ENCODE results near the gene NPAS1.

Gene NPAS1

DNA sequence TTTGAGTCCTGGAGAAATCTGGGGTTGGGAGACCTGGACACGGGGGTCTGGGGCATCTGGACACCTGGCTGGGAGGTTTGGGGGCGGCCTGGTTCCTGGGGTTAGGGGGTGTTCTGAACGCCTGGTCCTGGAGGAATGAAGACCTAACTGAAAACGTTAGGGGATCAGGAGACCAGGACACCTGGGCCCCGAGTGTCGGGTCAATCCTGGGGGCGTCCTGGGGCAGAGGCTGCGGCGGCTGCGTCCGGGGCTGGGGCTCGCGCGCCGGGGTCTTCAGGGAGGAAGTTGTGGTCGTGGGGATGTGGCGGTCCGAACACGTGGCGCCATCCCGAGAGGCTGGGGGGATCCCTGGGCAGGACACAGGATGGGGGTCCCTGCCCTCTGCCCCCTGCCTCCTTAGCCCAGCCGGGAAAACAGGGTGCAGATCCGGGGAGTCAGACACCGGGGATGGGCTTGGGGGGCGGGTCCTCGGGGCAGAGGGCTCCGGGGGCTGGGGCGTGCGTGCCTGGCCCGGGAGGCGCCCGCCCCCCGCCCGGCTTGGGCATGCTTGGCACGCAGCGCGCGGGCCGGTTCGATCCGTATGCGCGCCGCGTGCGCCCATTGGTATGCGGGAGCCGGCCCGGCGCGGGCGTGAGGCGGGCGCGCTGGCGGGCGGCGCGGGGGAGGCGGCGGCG lies 632 bp downstream of the NPAS1 start:
- no peak for DNase-seq

DNA sequence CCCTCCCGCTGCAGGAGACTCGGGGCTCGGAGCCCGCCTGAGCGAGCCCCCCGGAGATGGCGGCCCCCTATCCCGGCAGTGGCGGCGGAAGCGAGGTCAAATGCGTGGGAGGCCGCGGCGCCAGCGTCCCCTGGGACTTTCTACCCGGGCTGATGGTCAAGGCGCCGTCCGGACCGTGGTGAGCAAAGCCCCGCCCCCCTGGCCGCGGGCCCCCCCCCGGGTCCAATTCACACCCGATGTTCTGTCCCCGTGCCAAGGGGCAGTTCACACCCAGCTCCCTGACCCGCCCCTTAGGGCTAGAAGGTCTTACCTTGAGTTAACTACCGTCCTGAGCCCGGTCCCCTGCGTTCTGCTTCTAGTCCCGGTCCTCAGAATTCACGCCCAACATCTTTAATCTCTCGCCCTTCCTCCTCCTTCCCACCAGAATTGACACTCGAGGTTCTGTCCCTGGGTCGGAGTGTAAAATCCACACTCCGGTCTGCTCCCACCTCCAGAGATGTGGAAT lies 1.4 kb downstream of the NPAS1 start:
- DNase-seq, result no peak

DNA sequence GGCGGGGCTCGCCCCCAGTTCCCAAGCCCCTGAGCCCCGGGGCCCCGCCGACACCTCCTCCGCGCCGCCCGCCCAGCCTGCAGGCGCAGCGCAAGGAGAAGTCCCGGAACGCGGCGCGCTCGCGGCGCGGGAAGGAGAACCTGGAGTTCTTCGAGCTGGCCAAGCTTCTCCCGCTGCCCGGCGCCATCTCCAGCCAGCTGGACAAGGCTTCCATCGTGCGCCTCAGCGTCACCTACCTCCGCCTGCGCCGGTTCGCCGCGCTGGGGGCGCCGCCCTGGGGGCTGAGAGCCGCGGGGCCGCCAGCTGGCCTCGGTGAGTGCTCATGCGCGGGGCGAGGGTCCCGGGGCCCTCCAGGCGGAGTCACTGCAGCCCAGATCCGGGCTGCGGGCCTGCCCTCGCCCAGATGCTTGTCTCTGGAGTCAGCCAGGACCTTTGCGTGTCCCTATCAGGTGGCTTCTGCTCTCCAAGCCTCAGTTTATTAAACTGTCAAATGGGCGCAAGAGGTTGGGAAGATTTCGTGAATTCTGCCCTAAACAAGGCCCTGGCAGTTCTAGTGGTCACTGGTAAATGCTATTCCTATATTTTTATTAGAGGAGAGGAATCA lies 2.0 kb downstream of the NPAS1 start:
- DNase-seq, result no peak

DNA sequence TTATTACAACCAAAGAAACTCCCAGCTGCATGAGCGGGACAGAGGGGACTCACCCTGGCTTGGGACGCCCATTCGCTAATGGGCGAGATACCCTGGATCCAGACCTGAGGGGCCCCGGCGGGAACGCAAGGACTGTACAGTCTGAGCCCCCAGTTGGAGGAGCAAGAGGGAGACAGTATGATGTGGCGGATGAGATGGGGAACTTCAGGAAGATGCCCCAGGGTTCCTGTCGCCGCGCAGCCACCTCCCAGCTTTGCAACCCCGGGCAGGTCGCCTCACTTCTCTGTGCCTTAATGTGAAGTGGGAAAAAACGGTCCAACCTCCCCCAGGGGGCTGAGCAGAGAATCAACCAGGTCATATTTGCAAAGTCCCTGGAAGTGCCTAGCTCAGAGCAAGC lies 2.5 kb downstream of the NPAS1 start:
- no peak for DNase-seq

DNA sequence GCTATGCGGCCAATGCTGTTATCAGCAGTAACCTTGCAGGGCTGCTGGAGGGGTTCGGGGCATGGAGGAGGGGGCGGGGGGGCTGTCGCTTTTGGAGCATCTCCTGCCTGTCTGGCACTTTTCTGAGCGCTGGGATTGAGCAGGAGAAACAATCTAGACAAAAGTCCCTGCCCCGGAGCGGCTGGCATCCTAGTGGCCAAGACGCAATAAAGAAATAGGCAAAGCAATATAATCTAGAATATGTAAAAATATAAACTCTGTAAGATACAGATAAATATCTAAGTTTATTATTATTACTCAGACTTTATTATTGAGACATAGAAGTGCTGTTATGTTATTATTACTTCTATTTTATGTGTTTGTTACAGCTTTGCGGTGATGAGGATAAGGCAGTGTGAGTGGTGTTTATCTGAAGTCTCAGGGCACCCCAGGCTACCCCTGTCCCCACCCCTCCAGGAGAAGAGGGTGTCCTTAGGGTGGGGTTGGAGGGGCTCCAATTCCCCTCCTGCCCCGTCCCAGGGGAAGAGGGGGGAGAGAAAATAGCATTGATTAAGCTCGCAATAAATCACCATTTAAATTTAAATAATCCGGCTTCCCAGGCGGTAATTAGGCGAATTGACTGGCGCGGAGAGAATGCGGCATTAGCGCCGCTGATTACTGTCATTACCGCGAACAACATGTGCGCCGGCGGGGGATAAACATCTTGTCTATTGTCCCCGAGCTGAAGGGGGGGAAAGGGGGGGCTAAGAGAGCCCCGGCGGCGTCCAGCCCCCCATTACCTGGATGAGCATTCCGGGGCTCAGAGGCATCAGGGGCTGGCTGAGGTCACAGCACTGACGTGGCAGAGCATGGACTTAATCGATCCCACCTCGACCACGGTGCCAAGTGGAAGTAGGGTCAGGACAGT lies 3.2 kb downstream of the NPAS1 start:
- no peak for DNase-seq

DNA sequence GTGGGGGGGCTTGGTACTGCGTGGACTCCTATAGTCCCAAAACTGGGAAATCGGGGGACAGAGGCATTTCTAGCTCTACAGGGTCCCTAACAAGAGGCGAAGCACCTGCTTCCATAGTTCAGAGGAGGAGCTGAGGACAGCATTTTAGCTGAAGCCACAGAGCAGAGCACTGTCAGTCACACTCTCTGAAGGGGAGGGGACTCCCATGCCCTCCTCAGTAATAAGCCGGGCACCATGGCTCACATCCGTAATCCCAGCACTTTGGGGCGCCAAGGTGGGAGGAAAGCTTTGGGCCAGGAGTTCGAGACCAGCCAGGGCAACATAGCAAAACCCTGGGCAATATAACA lies 3.8 kb downstream of the NPAS1 start:
- DNase-seq, result no peak

DNA sequence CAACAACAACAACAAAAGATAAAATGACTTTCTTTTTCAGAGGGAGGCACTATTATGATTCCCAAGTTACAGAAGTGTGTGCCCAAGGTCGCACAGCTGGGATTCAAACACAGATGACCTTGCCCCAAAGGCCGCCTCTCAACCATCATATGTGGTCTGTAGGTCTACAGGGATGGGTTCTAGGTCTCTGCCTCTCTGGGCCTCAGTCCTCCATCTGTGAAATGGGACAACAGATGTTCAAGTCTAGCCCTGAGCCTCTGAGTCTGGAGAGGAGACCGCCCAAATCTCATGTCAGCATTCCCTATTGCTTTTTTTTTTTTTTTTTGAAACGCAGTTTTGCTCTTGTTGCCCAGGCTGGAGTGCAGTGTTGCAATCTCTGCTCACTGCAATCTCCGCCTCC lies 4.9 kb downstream of the NPAS1 start:
- no peak for DNase-seq

DNA sequence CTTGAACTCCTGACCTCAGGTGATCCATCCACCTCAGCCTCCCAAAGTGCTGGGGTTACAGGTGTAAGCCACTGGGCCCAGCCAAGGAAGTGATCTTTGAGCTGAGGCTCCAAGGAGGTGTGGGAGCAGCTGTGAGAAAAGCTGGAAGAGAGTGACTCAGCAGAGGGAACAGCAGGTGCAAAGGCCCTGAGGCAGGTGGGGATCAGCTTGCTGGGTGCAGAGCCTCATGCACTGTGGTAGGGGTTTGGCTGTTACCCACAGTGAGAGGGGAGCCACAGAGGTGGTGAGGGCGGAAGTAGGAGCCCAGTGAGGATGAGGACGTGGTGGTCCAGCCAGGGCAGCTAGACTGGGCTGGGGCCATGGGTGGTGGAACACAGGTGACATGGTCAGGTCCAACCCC lies 6.5 kb downstream of the NPAS1 start:
- no peak for DNase-seq

DNA sequence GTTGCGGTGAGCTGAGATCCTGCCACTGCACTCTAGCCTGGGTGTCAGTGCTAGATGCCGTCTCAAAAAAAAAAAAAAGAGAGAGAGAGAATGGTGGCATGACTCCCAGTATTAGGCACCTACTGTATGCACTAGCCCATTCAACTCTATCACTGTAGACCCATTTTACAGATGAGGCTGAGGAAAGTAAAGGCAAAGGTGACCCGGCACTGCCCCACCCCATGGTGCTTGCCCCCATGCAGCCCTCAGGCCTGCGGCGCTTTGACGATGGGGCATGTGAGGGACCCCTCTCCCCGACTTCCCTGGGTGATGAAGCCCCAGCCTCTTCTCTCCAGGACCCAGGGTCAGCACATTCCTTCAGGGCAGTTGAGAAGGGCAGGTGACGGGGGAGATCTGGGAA lies 7.3 kb downstream of the NPAS1 start:
- no peak for DNase-seq

DNA sequence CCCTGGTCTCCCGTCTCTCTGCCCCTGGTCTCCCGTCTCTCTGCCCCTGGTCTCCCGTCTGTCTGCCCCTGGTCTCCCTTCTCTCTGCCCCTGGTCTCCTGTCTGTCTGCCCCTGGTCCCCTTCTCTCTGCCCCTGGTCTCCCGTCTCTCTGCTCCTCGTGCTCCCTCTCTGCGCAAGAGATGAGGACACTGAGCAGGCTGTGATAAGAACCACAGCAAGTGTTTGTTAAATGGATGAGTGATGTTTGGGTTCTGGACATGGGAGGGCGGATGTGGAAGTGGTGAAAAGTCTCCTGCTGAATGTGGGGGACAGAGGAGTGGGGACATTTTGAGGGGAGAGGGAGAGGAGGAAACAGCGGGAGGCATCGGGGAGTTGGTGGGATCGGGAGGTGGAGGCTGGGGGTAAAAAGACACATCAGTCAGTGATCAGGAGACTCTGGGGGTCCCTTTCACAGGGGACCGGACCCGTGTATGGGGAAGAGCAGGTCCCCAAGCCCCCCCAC lies 8.0 kb downstream of the NPAS1 start:
- no peak for DNase-seq

DNA sequence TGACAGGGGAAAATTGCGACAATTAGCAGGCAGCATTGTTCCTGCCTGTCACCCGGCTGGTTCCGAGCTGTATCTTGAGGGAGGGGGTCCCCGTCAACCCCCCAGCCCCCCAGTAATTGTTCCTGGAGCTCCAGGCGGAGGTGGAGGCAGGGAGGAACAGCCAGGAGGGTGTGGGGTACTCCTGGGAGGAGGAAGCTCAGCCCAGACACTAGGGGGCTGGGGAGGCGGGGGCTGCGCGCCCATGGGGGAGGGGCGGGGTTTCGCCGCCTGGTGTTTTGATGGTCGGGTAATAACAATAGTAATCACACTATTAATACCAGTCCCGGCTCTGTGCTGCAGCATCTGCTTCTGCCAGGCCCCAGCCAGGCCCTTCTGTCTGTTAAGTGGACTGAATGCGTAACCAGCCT lies 8.6 kb downstream of the NPAS1 start:
- peak; percentile 39 for DNase-seq

DNA sequence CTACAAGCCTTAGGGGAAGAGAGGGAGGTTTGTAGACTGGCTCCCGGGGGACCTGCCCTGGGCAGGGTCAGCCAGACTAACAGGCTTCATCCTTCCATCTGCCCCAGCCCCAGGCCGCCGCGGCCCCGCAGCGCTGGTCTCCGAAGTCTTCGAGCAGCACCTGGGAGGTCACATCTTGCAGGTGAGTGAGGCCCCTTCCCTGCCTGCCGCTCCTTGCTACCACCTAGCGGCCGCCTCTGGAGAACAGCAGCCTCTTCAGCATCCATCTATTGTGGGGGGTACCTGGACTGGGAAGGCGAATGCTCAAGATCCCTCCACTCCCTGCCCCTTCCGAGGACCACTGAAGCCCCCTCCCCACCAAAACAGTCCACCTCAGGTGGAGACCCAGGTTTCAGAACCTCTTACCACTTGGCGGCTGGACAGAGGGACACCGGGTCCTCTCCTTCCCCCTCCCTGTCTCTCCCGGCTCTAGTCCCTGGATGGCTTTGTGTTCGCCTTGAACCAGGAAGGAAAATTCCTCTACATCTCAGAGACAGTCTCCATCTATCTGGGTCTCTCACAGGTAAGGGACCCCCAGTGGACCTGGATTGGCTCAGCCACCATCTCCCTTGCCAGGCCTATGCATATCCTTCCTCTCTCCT lies 12.7 kb downstream of the NPAS1 start:
- DNase-seq, result peak; percentile 57

DNA sequence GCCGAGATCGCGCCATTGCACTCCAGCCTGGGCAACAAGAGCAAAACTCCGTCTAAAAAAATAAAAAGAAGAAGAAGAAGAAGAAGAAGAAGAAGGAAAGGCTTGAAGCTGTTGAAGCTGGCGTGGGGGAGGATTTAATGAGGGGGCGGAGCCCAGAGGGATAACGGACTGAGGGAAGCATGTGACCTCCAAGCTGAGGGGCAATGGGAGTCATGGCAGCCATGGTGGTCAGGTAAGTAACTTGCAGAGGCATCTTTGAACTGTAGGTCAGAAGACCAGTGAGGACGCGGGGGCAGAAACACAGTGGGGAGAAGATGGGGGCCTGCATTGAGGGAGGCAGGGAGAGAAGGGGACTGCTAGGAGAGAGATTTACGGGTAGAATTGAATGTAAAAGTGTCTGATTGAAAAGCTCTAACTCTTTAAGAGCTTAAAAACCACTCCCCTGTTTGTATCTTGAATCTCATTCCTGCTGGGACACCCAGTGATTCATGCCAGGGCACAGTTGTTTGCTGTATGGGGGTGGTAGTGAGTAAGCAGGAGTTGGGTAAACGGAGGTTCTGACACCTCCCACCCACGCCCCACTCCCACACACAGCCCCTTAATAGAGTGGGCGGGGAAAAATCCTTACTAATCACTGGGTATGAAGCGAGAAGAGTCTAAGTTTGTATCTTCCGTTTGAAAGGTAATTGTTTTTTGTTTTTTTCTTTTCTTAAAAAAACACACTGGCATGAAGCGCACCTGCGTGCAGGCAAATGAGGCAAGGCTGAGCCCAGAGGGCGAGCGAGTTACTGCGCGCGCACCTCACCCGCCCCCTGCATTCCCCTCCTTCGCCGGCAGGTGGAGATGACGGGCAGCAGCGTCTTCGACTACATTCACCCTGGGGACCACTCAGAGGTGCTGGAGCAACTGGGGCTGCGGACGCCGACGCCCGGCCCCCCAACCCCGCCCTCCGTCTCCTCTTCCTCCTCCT lies 15.8 kb downstream of the NPAS1 start:
- peak; percentile 96 for DNase-seq

DNA sequence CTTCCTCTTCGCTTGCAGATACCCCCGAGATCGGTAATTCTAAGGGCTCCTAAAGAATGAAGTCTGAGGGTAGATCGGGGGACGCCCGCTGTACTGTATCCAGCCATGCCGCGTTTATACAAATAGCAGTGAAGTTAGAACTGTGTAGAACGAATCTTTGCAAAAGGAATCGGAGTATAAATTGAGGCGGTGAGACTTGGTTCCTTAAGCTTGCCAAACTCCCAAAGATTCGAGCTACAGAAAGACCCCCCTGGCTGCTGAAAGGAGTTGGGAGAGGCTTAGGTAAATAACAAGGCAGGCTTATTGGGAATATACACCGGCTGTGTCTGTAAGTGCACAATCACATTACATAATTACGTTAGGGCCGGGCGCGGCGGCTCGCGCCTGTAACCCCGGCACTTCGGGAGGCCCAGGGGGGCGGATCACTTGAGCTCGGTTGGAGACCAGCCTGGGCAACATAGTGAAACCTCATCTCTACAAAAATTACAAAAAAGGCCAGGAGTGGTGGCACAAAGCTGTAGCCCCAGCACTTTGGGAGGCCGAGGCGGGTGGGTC lies 16.5 kb downstream of the NPAS1 start:
- no peak for DNase-seq

DNA sequence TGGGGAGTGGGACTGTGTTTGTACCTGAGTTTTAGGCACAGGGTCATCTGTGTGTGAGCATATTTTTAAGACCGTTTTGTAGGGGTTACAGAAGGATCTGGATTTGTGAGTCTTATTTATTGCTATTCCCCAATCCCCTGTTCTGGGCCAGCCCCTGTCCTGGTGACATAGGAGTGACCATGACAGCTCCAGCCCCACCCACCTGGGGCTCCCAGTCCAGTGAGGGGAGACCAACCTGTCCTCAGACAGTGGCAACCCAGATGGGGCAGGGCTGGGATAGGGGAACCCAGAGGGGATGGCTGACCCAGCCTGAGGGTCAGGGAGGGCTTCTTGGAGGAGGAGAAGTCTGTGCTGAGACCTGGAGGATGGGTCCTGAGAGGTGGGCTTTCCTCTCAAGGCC lies 18.1 kb downstream of the NPAS1 start:
- DNase-seq, result no peak

DNA sequence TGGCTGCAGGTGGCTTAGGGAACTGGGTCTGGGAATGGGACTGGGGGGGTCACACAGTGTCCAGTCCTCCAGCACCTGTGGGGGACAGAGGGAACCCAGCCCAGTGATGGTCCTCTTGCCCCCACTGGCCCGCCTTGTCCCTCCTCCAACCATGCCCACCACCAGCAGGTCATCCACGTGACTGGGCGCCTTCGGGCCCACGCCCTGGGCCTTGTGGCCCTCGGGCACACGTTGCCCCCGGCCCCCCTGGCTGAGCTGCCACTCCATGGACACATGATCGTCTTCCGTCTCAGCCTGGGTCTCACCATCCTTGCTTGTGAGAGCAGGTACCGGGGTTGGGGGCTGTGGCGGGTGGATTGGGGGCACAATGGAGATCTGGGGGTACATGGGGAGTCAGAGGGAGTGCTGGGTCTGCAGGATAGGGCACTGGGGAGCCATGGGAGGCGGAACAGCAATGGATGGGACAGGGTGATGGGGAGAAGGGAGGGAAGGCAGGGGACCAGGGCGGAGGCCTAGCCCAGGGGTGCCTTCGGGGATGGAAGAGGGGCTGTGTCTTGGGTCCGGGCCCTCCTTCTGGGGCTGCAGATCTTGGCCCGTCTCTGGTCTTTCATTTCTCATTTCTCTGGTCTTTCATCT lies 19.7 kb downstream of the NPAS1 start:
- no peak for DNase-seq

DNA sequence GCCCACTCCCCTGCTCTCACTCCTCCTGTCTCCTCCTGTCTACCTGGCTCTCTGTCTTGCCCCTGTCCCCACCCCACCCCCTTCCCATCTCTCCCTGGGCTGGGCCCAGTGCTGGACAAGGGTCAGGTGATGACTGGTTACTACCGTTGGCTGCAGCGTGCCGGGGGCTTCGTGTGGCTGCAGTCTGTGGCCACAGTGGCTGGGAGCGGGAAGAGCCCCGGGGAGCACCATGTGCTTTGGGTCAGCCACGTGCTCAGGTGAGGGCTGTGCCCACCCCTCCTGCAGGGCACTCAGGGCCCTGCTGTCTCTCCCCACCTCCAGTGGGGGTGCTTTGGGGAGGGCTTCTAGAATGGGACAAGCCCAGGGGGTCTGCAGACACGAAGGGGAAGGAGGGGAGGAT lies 21.2 kb downstream of the NPAS1 start:
- DNase-seq, result no peak

DNA sequence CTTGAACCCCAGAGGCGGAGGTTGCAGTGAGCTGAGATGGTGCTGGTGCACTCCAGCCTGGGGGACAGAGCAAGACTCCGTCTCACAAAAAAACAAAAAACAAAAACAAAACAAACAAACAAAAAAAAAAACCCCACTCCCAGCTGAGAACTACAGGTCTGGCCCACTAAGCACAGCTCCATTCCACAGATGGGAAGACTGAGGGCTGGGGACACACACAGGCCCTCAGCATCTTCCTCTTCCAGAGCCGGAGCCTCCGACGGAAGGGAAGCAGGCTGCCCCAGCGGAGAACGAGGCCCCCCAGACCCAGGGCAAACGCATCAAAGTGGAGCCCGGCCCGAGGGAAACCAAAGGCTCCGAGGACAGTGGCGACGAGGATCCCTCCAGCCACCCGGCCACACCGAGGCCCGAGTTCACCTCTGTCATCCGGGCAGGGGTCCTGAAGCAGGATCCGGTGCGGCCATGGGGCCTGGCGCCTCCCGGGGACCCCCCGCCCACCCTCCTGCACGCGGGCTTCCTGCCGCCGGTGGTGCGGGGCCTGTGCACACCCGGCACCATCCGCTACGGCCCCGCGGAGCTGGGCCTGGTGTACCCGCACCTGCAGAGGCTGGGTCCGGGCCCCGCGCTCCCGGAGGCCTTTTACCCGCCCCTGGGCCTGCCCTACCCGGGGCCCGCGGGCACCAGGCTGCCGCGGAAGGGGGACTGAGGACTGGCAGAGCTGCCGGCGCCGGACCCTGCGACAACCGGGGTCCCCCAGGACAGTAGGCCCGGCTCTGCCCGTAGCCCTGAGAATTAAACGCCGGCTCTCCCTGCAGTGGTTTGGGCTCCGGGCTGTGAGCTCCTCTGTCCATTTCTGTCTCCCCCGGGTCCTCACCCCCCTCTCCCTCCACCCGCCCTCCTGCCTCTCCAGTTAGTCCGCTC lies 25.6 kb downstream of the NPAS1 start:
- no peak for DNase-seq

DNA sequence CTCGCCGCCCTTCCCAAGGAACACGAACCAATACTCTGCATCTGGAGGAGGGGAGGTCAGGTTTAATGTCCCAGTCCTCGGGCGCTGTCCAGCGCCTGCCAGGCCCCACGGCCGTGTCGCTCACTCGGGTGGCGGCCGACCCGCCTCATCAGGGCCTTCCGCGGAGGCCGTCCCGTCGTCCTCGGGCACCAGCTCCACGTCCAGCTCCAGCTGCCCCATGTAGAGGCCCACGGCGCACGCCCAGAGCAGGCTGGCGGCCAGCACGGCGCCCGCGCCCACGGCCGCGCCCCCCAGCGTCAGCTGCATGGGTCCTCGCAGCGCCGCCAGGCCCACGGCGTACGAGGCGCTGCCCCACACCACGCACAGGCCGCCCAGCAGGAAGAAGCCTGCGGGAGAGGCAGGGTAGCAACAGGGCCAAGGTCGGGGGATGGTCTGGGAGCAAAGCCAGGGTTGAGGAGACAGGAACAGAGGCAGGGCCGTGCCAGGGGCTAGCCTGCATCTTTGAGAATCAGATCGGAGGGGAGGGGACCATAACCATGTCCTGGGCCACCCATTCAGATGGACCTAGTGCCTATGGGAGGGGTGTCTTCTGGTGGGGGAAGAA lies 26.3 kb downstream of the NPAS1 start:
- no peak for DNase-seq
